HepG2 (cell line): Measurements from ENCODE around the gene RASA1. TPM values are rescaled to one million over a fixed set of nuclear protein-coding genes. Genes with fewer than 3 reads are reported as not detected.

ENCODE experiments used
- ATAC-seq: fragments of 200-7000 bp; cut with Tn5 transposase; 3 replicates; pipeline ENCODE4 v1.9.1; 2020; ENCODE audit warnings: mild to moderate bottlenecking, moderate library complexity
- BruUV-seq: library from RNA; stranded (reverse); fragments of 400-500 nt; replicated peaks from 2 replicates; lab custom pipeline; 2021; lab: Mats Ljungman, UMichigan
- CTCF ChIA-PET: fragments of 300-600 bp; formaldehyde crosslinking; extraction: SDS; loops from one replicate; lab custom pipeline; 2021; ENCODE audit warnings: low total read pairs, inconsistent platforms, low intra/inter-chr PET ratio; lab: Yijun Ruan, JAX
- POLR2A ChIA-PET: fragments of 350-600 bp; sonication (Branson Sonifier 250); formaldehyde crosslinking; loops from one replicate; lab custom pipeline; 2020; ENCODE audit warnings: antibody characterized with exemption, inconsistent platforms; lab: Yijun Ruan, JAX
- DNase-seq: peaks from one replicate; pipeline ENCODE4 v3.0.0-alpha.2; 2015; ENCODE audit warnings: low spot score
- FAIRE-seq: peaks from 3 replicates; lab custom pipeline; 2011; peaks lifted over from hg19 to GRCh38; lab: Jason Lieb, UNC
- H2AFZ ChIP-seq: one replicate; pipeline ENCODE4 v1.6.1; 2011; ENCODE audit warnings: low read length, inconsistent platforms
- H3K27ac ChIP-seq: fragments of 300-600 bp; 3 replicates; pipeline ENCODE4 v1.8.0; 2011; ENCODE audit warnings: mixed run types, mild to moderate bottlenecking, mixed read lengths, low read length, inconsistent platforms; ENCODE audit not compliant: insufficient read depth; ENCODE audit errors: extremely low read length
- H3K27me3 ChIP-seq, 2 experiments: fragments of 200-600 bp in 1 of 2; 2 replicates in 1 of 2; 3 replicates in 1 of 2; pipeline versions ENCODE4 v1.6.0 to v1.8.0; 2011; ENCODE audit warnings: low read length in 2 of 2, mild to moderate bottlenecking in 2 of 2, moderate library complexity in 2 of 2, inconsistent platforms in 1 of 2; ENCODE audit not compliant: insufficient read depth in 2 of 2, control insufficient read depth in 1 of 2
- H3K36me3 ChIP-seq, 2 experiments: fragments of 200-600 bp in 1 of 2; replicated peaks in 1 of 2; 2 replicates in 1 of 2; 3 replicates in 1 of 2; pipeline versions ENCODE4 v1.5.1 to v1.8.0; 2011; ENCODE audit warnings: low read length in 2 of 2, inconsistent platforms in 1 of 2; ENCODE audit not compliant: insufficient read depth in 2 of 2, control insufficient read depth in 1 of 2
- H3K4me1 ChIP-seq: 2 replicates; pipeline ENCODE4 v1.5.1; 2012; ENCODE audit warnings: low read length, inconsistent platforms; ENCODE audit not compliant: insufficient read depth
- H3K4me2 ChIP-seq: 2 replicates; pipeline ENCODE4 v1.6.0; 2011; ENCODE audit warnings: low read depth, low read length, inconsistent platforms
- H3K4me3 ChIP-seq, 3 experiments: fragments of 200-600 bp in 1 of 3; sonication (generic), shearing (Covaris generic) in 1 of 3; replicated peaks in 1 of 3; 2 replicates each; pipeline ENCODE4 v1.5.1; 2011 to 2016; ENCODE audit warnings: low read length in 3 of 3, inconsistent platforms in 2 of 3, low read depth in 2 of 3, mild to moderate bottlenecking in 2 of 3, control low read depth in 1 of 3, mixed read lengths in 1 of 3; ENCODE audit not compliant: insufficient read depth in 1 of 3
- H3K79me2 ChIP-seq: one replicate; pipeline ENCODE4 v1.6.1; 2011; ENCODE audit warnings: low read length, inconsistent platforms; ENCODE audit not compliant: insufficient read depth
- H3K9ac ChIP-seq: 2 replicates; pipeline ENCODE4 v1.6.0; 2011; ENCODE audit warnings: mild to moderate bottlenecking, low read depth, low read length, inconsistent platforms; ENCODE audit not compliant: insufficient read depth
- H3K9me3 ChIP-seq: 2 replicates; pipeline ENCODE4 v1.5.1; 2012; ENCODE audit warnings: mild to moderate bottlenecking, low read length
- H4K20me1 ChIP-seq: 2 replicates; pipeline ENCODE4 v1.6.0; 2011; ENCODE audit warnings: inconsistent platforms, mild to moderate bottlenecking, low read length, moderate library complexity; ENCODE audit not compliant: insufficient read depth
- ETV5 ChIP-seq: IDR thresholded peaks from 2 replicates; pipeline ENCODE4 v1.6.1; 2018; ENCODE audit warnings: missing biosample characterization, missing genetic modification reagents, inconsistent platforms, borderline replicate concordance
- FOSL2 ChIP-seq: sonication (generic); formaldehyde crosslinking; IDR thresholded peaks from 2 replicates; pipeline ENCODE4 v1.4.0; 2020; ENCODE audit warnings: missing genetic modification reagents
- HDAC6 ChIP-seq: fragments of 200-600 bp; sonication (generic); IDR thresholded peaks from 2 replicates; pipeline ENCODE4 v1.7.0; 2017; ENCODE audit warnings: mild to moderate bottlenecking, antibody characterized with exemption, low read length, low read depth
- IKZF4 ChIP-seq: sonication (generic); formaldehyde crosslinking; IDR thresholded peaks from 2 replicates; pipeline ENCODE4 v1.5.1; 2020; ENCODE audit warnings: borderline replicate concordance, mild to moderate bottlenecking, low read depth, missing genetic modification reagents; ENCODE audit errors: not compliant biosample characterization
- NCOA2 ChIP-seq: sonication (generic); formaldehyde crosslinking; IDR thresholded peaks from 2 replicates; pipeline ENCODE4 v1.8.0; 2022; ENCODE audit warnings: inconsistent platforms
- POLR2A ChIP-seq, 2 experiments: IDR thresholded peaks; 2 replicates each; pipeline ENCODE4 v1.6.1; 2011; ENCODE audit warnings: low read depth in 2 of 2, low read length in 2 of 2, mild to moderate bottlenecking in 1 of 2, moderate library complexity in 1 of 2; ENCODE audit not compliant: insufficient read depth in 1 of 2
- SIX1 ChIP-seq: sonication (generic); formaldehyde crosslinking; IDR thresholded peaks from 2 replicates; pipeline ENCODE4 v1.4.0; 2020; ENCODE audit warnings: missing genetic modification reagents, borderline replicate concordance
- SIX4 ChIP-seq: sonication (generic); formaldehyde crosslinking; IDR thresholded peaks from 2 replicates; pipeline ENCODE4 v1.4.0; 2020; ENCODE audit warnings: missing genetic modification reagents
- SMAD9 ChIP-seq: sonication (generic); formaldehyde crosslinking; IDR thresholded peaks from 2 replicates; pipeline ENCODE4 v1.5.1; 2020; ENCODE audit warnings: mild to moderate bottlenecking, missing genetic modification reagents
- SNAPC2 ChIP-seq: sonication (generic); formaldehyde crosslinking; IDR thresholded peaks from 2 replicates; pipeline ENCODE4 v1.8.1; 2022; ENCODE audit warnings: mild to moderate bottlenecking, missing genetic modification reagents
- ZHX2 ChIP-seq, 2 experiments: sonication (generic) in 1 of 2; formaldehyde crosslinking in 1 of 2; IDR thresholded peaks; 2 replicates each; pipeline versions ENCODE4 v1.6.1 to v1.9.0; 2014 to 2022; ENCODE audit warnings: antibody characterized with exemption in 1 of 2, borderline replicate concordance in 1 of 2, inconsistent platforms in 1 of 2, low read depth in 1 of 2, missing genetic modification reagents in 1 of 2
- ZNF615 ChIP-seq: sonication (generic); formaldehyde crosslinking; IDR thresholded peaks from 2 replicates; pipeline ENCODE4 v1.5.0; 2020; ENCODE audit warnings: mild to moderate bottlenecking, missing genetic modification reagents, borderline replicate concordance
- ZNF672 ChIP-seq: sonication (generic); formaldehyde crosslinking; IDR thresholded peaks from 2 replicates; pipeline ENCODE4 v1.8.1; 2022; ENCODE audit warnings: missing genetic modification reagents
- WGBS: methylation state at CpG from one replicate; pipeline ENCODE4 v1.1.6; 2017; ENCODE audit warnings: low lambda C conversion rate; 5-methylcytosine and 5-hydroxymethylcytosine counted together
- in situ Hi-C: cut with HindIII; loops from 2 replicates; pipeline ENCODE4 v1.10.0; 2017; ENCODE audit warnings: low pct_unique_long_range_greater_than_20kb; ENCODE audit not compliant: extremely low pct_ligation_motif_present
- intact Hi-C: fragments of 100-400 bp; cut with micrococcal nuclease; formaldehyde crosslinking; loops from one replicate; pipeline ENCODE4 v1.10.0; 2022; ENCODE audit not compliant: unreplicated experiment
- polyA plus RNA-seq, 8 experiments: library from polyadenylated mRNA; depleted of rRNA in 3 of 8; stranded (reverse) in 7 of 8; unstranded in 1 of 8; fragments of >200 nt; fragmentation: Illumina TruSeq in 4 of 8; extraction: Trizol in 4 of 8; gene quantifications; 2 replicates each; pipeline versions ENCODE4 v1.2.1 to v1.2.3, GENCODE V29; 2011 to 2016; ENCODE audit warnings: low read depth in 4 of 8, missing spikeins in 1 of 8, mixed read lengths in 1 of 8; ENCODE audit not compliant: insufficient read depth in 1 of 8
- total RNA-seq, 5 experiments: library from RNA; depleted of rRNA; stranded (reverse); fragments of >200 nt; fragmentation: Illumina TruSeq; extraction: Trizol; gene quantifications; 2 replicates each; pipeline ENCODE4 v1.2.3, GENCODE V29; 2016; ENCODE audit warnings: low read depth in 1 of 5

The RASA1 gene
- total and polyA plus RNA-seq, 2 of the 13 experiments (the other 11 are each of a cell fraction or from before 2014, with no cell fraction given) = 19.5 to 20.5 TPM

- Histone ChIP-seq H3K4me1 (peaks cover 14% of the 10 kb centered on the region), H3K9ac (no peak overlapping the region), H4K20me1 (peaks cover 4% of the 10 kb centered on the region; the same call in 1 of the 2 replicates), H3K27me3 (no peaks in the 10 kb centered on the region), H3K36me3 (peaks cover 2 to 15% of the 10 kb centered on the region in 2 experiments; a peak in 3 of 5 replicates), H3K27ac (no peak overlapping the region), H3K79me2 (peaks cover 32% of the 10 kb centered on the region), H3K9me3 (no peaks in the 10 kb centered on the region), H3K4me2 (no peak overlapping the region), H3K4me3 (no peak overlapping the region), H2AFZ (no peak overlapping the region)
- no peak for TF ChIP-seq ETV5 (CRISPR knock-in tag)
- peak; percentile 48 for TF ChIP-seq FOSL2
- DNase-seq (peak; percentile 13), ATAC-seq (no peak; the same call in 2 of the 3 replicates), FAIRE-seq (no peak)
- BruUV-seq = no TSS peak
- ChIA-PET POLR2A (no interaction called here), CTCF (no interaction called here)
- 93% methylated on average over 2 of the region's 2 CpGs for WGBS
- intact Hi-C loops = no loop called here
- in situ Hi-C loops = no loop called here
These were observed 33.1 kb downstream of the RASA1 start for GRCh38 chr5:87300744-87301143.

- Histone ChIP-seq H3K9me3 (no peaks in the 10 kb centered on the region), H3K4me2 (no peak overlapping the region), H3K4me1 (peaks cover 11% of the 10 kb centered on the region), H3K27me3 (no peaks in the 10 kb centered on the region), H3K79me2 (peaks cover 19% of the 10 kb centered on the region), H3K36me3 (peaks cover 2 to 17% of the 10 kb centered on the region in 2 experiments; a peak in 3 of 5 replicates), H2AFZ (no peak overlapping the region), H3K9ac (no peak overlapping the region), H3K27ac (no peak overlapping the region), H4K20me1 (peaks cover 4% of the 10 kb centered on the region; the same call in 1 of the 2 replicates), H3K4me3 (no peak overlapping the region)
- CTCF ChIA-PET = no interaction called here
- intact Hi-C loops (no loop called here), in situ Hi-C loops (no loop called here)
- no TSS peak for BruUV-seq
- DNase-seq (no peak), ATAC-seq (no peak), FAIRE-seq (no peak)
- POLR2A ChIA-PET = no interaction called here
- no peak for TF ChIP-seq SIX4 (CRISPR knock-in tag)
- TF ChIP-seq ZNF672 = no peak
- TF ChIP-seq ZHX2 (IDR thresholded peaks at IDR 0.05; ENCODE audit: low read depth) = no peak
- TF ChIP-seq ZHX2 (CRISPR knock-in tag; IDR thresholded peaks at IDR 0.05; ENCODE audit: borderline replicate concordance) = no peak
- no peak for TF ChIP-seq HDAC6
- TF ChIP-seq SMAD9 (CRISPR knock-in tag) = no peak
- no peak for TF ChIP-seq SNAPC2 (CRISPR knock-in tag)
- no peak for TF ChIP-seq SIX1 (CRISPR knock-in tag)
- no peak for TF ChIP-seq ZNF615 (CRISPR knock-in tag)
- TF ChIP-seq POLR2A (IDR thresholded peaks at IDR 0.05; ENCODE audit: insufficient read depth in 1 of 2, low read depth in 2 of 2, low read length in 2 of 2) = no peak
- no peak for TF ChIP-seq NCOA2
- no peak for TF ChIP-seq IKZF4
These were observed 34.4 kb downstream of the RASA1 start for GRCh38 chr5:87302061-87302460.
